Hepatocyte (in vitro differentiated cells): ENCODE results near the gene TBL1X. TPM values are rescaled to one million over a fixed set of nuclear protein-coding genes. Genes with fewer than 3 reads are reported as not detected.

Experiments
- DNase-seq: peaks from one replicate; pipeline ENCODE4 v3.0.0-alpha.2; 2016; ENCODE audit warnings: low spot score
- H2AFZ ChIP-seq: fragments of 200-600 bp; sonication (generic); 2 replicates; pipeline ENCODE4 v1.6.0; 2016; ENCODE audit warnings: antibody characterized with exemption, mild to moderate bottlenecking
- H3K27ac ChIP-seq: fragments of 200-600 bp; sonication (generic); 2 replicates; pipeline ENCODE4 v1.5.1; 2016; ENCODE audit warnings: mild to moderate bottlenecking
- H3K27me3 ChIP-seq: fragments of 200-600 bp; sonication (generic); 2 replicates; pipeline ENCODE4 v1.6.1; 2016
- H3K36me3 ChIP-seq: fragments of 200-600 bp; sonication (generic); replicated peaks from 2 replicates; pipeline ENCODE4 v1.5.1; 2016; ENCODE audit warnings: low read depth; ENCODE audit not compliant: insufficient read depth
- H3K4me1 ChIP-seq: fragments of 200-600 bp; sonication (generic); 2 replicates; pipeline ENCODE4 v1.5.1; 2016; ENCODE audit warnings: mild to moderate bottlenecking, moderate library complexity; ENCODE audit not compliant: insufficient read depth
- H3K4me2 ChIP-seq: fragments of 200-600 bp; sonication (generic); 2 replicates; pipeline ENCODE4 v1.6.0; 2016
- H3K4me3 ChIP-seq: fragments of 200-600 bp; sonication (generic); 2 replicates; pipeline ENCODE4 v1.5.1; 2016; ENCODE audit warnings: mild to moderate bottlenecking
- H3K79me2 ChIP-seq: fragments of 200-600 bp; sonication (generic); 2 replicates; pipeline ENCODE4 v1.6.0; 2017; ENCODE audit warnings: mild to moderate bottlenecking
- H3K9me2 ChIP-seq: fragments of 200-600 bp; sonication (generic); replicated peaks from 2 replicates; pipeline ENCODE4 v1.6.0; 2017; ENCODE audit warnings: mild to moderate bottlenecking; ENCODE audit not compliant: insufficient read depth
- H3K9me3 ChIP-seq: fragments of 200-600 bp; sonication (generic); 2 replicates; pipeline ENCODE4 v1.5.1; 2016; ENCODE audit warnings: low read depth, mild to moderate bottlenecking
- H4K20me1 ChIP-seq: fragments of 200-600 bp; sonication (generic); 2 replicates; pipeline ENCODE4 v1.6.0; 2016; ENCODE audit warnings: mild to moderate bottlenecking; ENCODE audit not compliant: insufficient read depth, poor library complexity, severe bottlenecking
- CTCF ChIP-seq: fragments of 200-600 bp; sonication (generic); IDR thresholded peaks from 2 replicates; pipeline ENCODE4 v1.5.1; 2016; ENCODE audit warnings: antibody characterized with exemption, mild to moderate bottlenecking; ENCODE audit not compliant: poor library complexity
- EZH2 ChIP-seq: fragments of 200-600 bp; sonication (generic); IDR thresholded peaks from 2 replicates; pipeline ENCODE4 v1.6.1; 2016; ENCODE audit warnings: antibody characterized with exemption, mild to moderate bottlenecking, borderline replicate concordance
- EZH2phosphoT487 ChIP-seq: fragments of 200-600 bp; sonication (generic); IDR thresholded peaks from one replicate; pipeline ENCODE4 v1.6.1; 2018; ENCODE audit warnings: antibody characterized with exemption, mild to moderate bottlenecking, low read depth, moderate library complexity; ENCODE audit not compliant: unreplicated experiment, severe bottlenecking
- WGBS: methylation state at CpG from one replicate; pipeline ENCODE4 v1.1.6; 2016; ENCODE audit warnings: low lambda C conversion rate; ENCODE audit errors: missing lambda C conversion rate; 5-methylcytosine and 5-hydroxymethylcytosine counted together
- polyA plus RNA-seq: library from polyadenylated mRNA; unstranded; fragments of >200 nt; fragmentation: Nextera tagmentation; extraction: Ambion mirVana; gene quantifications from 2 replicates; pipeline ENCODE4 v1.2.1, GENCODE V29; 2016
- total RNA-seq: library from RNA; depleted of rRNA; stranded (reverse); fragments of >200 nt; gene quantifications from 2 replicates; pipeline ENCODE4 v1.2.3, GENCODE V29; 2014

TBL1X gene
- total and polyA plus RNA-seq, 2 experiments from 2014 or later, result 14.9 to 16.0 TPM

GRCh38 chrX:9542761-9543111, 77.9 kb downstream of the TBL1X start:
- Histone ChIP-seq H4K20me1 (no peaks in the 10 kb centered on the region), H3K4me2 (no peak overlapping the region), H2AFZ (no peak overlapping the region), H3K9me3 (no peaks in the 10 kb centered on the region), H3K4me1 (no peaks in the 10 kb centered on the region), H3K79me2 (peaks cover 20% of the 10 kb centered on the region), H3K36me3 (no peaks in the 10 kb centered on the region), H3K4me3 (no peak overlapping the region), H3K27me3 (no peaks in the 10 kb centered on the region), H3K27ac (no peak overlapping the region), H3K9me2 (no peaks in the 10 kb centered on the region)
- DNase-seq, result no peak
- TF ChIP-seq EZH2 (no peak), EZH2phosphoT487 (no peak), CTCF (no peak)
- 69% methylated on average over 12 of the region's 12 CpGs for WGBS

GRCh38 chrX:9555354-9555753, 90.5 kb downstream of the TBL1X start:
- H3K27ac ChIP-seq, result no peak overlapping the region
- no peak for TF ChIP-seq CTCF
- TF ChIP-seq EZH2, result no peak
- TF ChIP-seq EZH2phosphoT487, result no peak
- no peak overlapping the region for H3K4me2 ChIP-seq
- no peaks in the 10 kb centered on the region for H3K9me2 ChIP-seq
- H3K4me1 ChIP-seq, result no peaks in the 10 kb centered on the region
- DNase-seq, result no peak
- H3K4me3 ChIP-seq, result no peak overlapping the region
- peaks cover 2% of the 10 kb centered on the region for H4K20me1 ChIP-seq
- 86% methylated on average over 2 of the region's 2 CpGs for WGBS
- H3K27me3 ChIP-seq, result no peaks in the 10 kb centered on the region
- peaks cover 30% of the 10 kb centered on the region for H3K79me2 ChIP-seq
- H3K36me3 ChIP-seq, result no peaks in the 10 kb centered on the region
- no peak overlapping the region for H2AFZ ChIP-seq
- H3K9me3 ChIP-seq, result no peaks in the 10 kb centered on the region

GRCh38 chrX:9557091-9557490, 92.2 kb downstream of the TBL1X start:
- H3K4me3 ChIP-seq, result no peak overlapping the region
- no peaks in the 10 kb centered on the region for H3K4me1 ChIP-seq
- no peak for DNase-seq
- peaks cover 24% of the 10 kb centered on the region for H3K79me2 ChIP-seq
- H3K36me3 ChIP-seq, result no peaks in the 10 kb centered on the region
- H3K9me2 ChIP-seq, result no peaks in the 10 kb centered on the region
- H3K27me3 ChIP-seq, result no peaks in the 10 kb centered on the region
- H4K20me1 ChIP-seq, result peaks cover 2% of the 10 kb centered on the region
- no peak overlapping the region for H2AFZ ChIP-seq
- 70% methylated on average over 11 of the region's 11 CpGs for WGBS
- no peaks in the 10 kb centered on the region for H3K9me3 ChIP-seq
- TF ChIP-seq CTCF (no peak), EZH2phosphoT487 (no peak), EZH2 (no peak)
- H3K4me2 ChIP-seq, result no peak overlapping the region
- no peak overlapping the region for H3K27ac ChIP-seq

GRCh38 chrX:9557521-9557920, 92.7 kb downstream of the TBL1X start:
- Histone ChIP-seq H3K9me2 (no peaks in the 10 kb centered on the region), H3K4me2 (no peak overlapping the region), H3K4me3 (no peak overlapping the region), H3K9me3 (no peaks in the 10 kb centered on the region), H3K36me3 (no peaks in the 10 kb centered on the region), H2AFZ (no peak overlapping the region), H3K79me2 (peaks cover 24% of the 10 kb centered on the region), H4K20me1 (peaks cover 2% of the 10 kb centered on the region), H3K4me1 (no peaks in the 10 kb centered on the region), H3K27ac (no peak overlapping the region), H3K27me3 (no peaks in the 10 kb centered on the region)
- DNase-seq, result no peak
- TF ChIP-seq EZH2 (no peak), CTCF (no peak)
- 71% methylated on average over 5 of the region's 5 CpGs for WGBS
